K562 (cell line): ENCODE data around the gene SZT2. TPM values are rescaled to one million over a fixed set of nuclear protein-coding genes. Genes with fewer than 3 reads are reported as not detected.

Experiments used
- CBFA2T3 ChIP-seq: fragments of 450-650 bp; IDR thresholded peaks from 2 replicates; pipeline ENCODE4 v1.6.1; 2017
- DPF2 ChIP-seq: fragments of 450-650 bp; IDR thresholded peaks from 2 replicates; pipeline ENCODE4 v1.6.1; 2016
- HDAC1 ChIP-seq, 2 experiments: fragments of 450-650 bp; IDR thresholded peaks; 2 replicates each; pipeline ENCODE4 v1.6.1; 2016 to 2017; ENCODE audit warnings: inconsistent platforms in 1 of 2, mild to moderate bottlenecking in 1 of 2, moderate library complexity in 1 of 2
- KAT8 ChIP-seq: fragments of 450-650 bp; IDR thresholded peaks from 2 replicates; pipeline ENCODE4 v1.6.1; 2016; ENCODE audit warnings: low read depth, mild to moderate bottlenecking
- NCOA4 ChIP-seq: fragments of 450-650 bp; IDR thresholded peaks from 2 replicates; pipeline ENCODE4 v1.6.1; 2018; ENCODE audit warnings: mild to moderate bottlenecking; ENCODE audit not compliant: partially characterized antibody
- NCOR1 ChIP-seq: fragments of 450-650 bp; IDR thresholded peaks from 2 replicates; pipeline ENCODE4 v1.6.1; 2016; ENCODE audit warnings: mild to moderate bottlenecking, moderate library complexity
- PHF8 ChIP-seq: fragments of 200-600 bp; sonication (generic); IDR thresholded peaks from 2 replicates; pipeline ENCODE4 v1.6.1; 2012; ENCODE audit warnings: mixed run types, mild to moderate bottlenecking, inconsistent platforms, low read length, moderate library complexity, borderline replicate concordance
- RBM34 ChIP-seq: fragments of 200-400 bp; formaldehyde crosslinking; IDR thresholded peaks from 2 replicates; pipeline ENCODE4 v1.6.1; 2018; ENCODE audit warnings: low read length, borderline replicate concordance; ENCODE audit not compliant: insufficient read depth
- SMAD2 ChIP-seq: fragments of 150-350 bp; IDR thresholded peaks from 2 replicates; pipeline ENCODE4 v1.6.1; 2014; ENCODE audit warnings: low read depth, mild to moderate bottlenecking, low read length
- TAL1 ChIP-seq: fragments of 450-650 bp; IDR thresholded peaks from 2 replicates; pipeline ENCODE4 v1.6.1; 2016; ENCODE audit warnings: mild to moderate bottlenecking
- TCF3 ChIP-seq: sonication (generic); formaldehyde crosslinking; IDR thresholded peaks from 2 replicates; pipeline ENCODE4 v1.4.0; 2020; ENCODE audit warnings: mild to moderate bottlenecking, missing genetic modification reagents
- TRIM24 ChIP-seq, 2 experiments: fragments of 450-650 bp; IDR thresholded peaks; 2 replicates each; pipeline ENCODE4 v1.6.1; 2016
- ZNF347 ChIP-seq: fragments of 450-650 bp; formaldehyde crosslinking; IDR thresholded peaks from 2 replicates; pipeline ENCODE4 v1.4.0; 2020; ENCODE audit warnings: low read depth, mild to moderate bottlenecking, moderate library complexity
- polyA plus RNA-seq, 8 experiments: library from polyadenylated mRNA; depleted of rRNA in 4 of 8; stranded (reverse) in 5 of 8; unstranded in 3 of 8; fragments of >200 nt; fragmentation: Nextera tagmentation in 2 of 8; fragmentation: Illumina TruSeq in 1 of 8; extraction: Ambion mirVana in 2 of 8; extraction: Trizol in 1 of 8; gene quantifications; 2 replicates each; pipeline versions ENCODE4 v1.2.1 to v1.2.3, GENCODE V29; 2011 to 2014; ENCODE audit warnings: inconsistent platforms in 1 of 8, missing spikeins in 1 of 8
- total RNA-seq, 7 experiments: library from RNA; depleted of rRNA in 6 of 7; stranded (reverse); fragments of >200 nt in 6 of 7; fragmentation: Illumina TruSeq in 2 of 7; extraction: Trizol in 2 of 7; gene quantifications; 2 replicates each; pipeline versions ENCODE4 v1.2.1 to v1.2.3, GENCODE V29; 2011 to 2021; ENCODE audit warnings: low replicate concordance in 1 of 7
- TF ChIP-seq, protein P1 (sequence below), 2 experiments: fragments of 450-650 bp; IDR thresholded peaks; 2 replicates each; pipeline ENCODE4 v1.6.1; 2018; ENCODE audit warnings: mild to moderate bottlenecking in 2 of 2, low read depth in 1 of 2; ENCODE audit not compliant: partially characterized antibody in 2 of 2
- TF ChIP-seq, protein P2 (sequence below): fragments of 250-450 bp; sonication (Bioruptor Pico); IDR thresholded peaks from 2 replicates; pipeline ENCODE4 v1.4.0; 2020; ENCODE audit warnings: mild to moderate bottlenecking, moderate library complexity, borderline replicate concordance

The SZT2 gene
- total and polyA plus RNA-seq, 9 of the 15 experiments (the other 6 are each of a cell fraction or from before 2014, with no cell fraction given): 0.88 to 31.0 (median 12.8) TPM

DNA sequence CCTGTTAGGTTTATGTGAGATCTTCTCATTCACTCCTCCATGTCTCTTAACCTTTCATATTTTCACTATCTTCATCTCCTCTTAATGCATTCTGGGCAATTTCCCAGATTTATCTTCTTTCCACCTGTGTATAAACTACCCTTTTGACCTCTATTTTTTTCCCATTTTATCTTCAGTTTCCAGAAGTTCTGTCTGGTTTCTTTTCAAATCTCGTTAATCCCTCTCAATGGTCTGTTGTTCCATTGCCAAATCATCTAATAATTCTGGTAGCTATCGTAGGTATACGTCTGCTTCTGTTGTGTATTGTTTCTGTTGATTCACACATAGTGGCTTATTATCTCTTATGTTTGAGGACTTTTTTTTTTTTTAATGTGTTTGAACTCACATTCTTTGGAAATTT, 89.7 kb downstream of the SZT2 start (continued):
- TF ChIP-seq TRIM24 (IDR thresholded peaks at IDR 0.05): 0 out of 4 replicates have a peak, but pooled peaks of 1 of the 2 experiments have one; percentile 29
- TF ChIP-seq CBFA2T3: peak; percentile 79
- TF ChIP-seq HDAC1 (IDR thresholded peaks at IDR 0.05): peak in 1 of 2 experiments; percentile 46; a peak in 1 of 4 replicates
- TF ChIP-seq RBM34: no peak
- peak; percentile 45 for TF ChIP-seq NCOR1
- no peak for TF ChIP-seq KAT8
- TF ChIP-seq, protein P1, sequence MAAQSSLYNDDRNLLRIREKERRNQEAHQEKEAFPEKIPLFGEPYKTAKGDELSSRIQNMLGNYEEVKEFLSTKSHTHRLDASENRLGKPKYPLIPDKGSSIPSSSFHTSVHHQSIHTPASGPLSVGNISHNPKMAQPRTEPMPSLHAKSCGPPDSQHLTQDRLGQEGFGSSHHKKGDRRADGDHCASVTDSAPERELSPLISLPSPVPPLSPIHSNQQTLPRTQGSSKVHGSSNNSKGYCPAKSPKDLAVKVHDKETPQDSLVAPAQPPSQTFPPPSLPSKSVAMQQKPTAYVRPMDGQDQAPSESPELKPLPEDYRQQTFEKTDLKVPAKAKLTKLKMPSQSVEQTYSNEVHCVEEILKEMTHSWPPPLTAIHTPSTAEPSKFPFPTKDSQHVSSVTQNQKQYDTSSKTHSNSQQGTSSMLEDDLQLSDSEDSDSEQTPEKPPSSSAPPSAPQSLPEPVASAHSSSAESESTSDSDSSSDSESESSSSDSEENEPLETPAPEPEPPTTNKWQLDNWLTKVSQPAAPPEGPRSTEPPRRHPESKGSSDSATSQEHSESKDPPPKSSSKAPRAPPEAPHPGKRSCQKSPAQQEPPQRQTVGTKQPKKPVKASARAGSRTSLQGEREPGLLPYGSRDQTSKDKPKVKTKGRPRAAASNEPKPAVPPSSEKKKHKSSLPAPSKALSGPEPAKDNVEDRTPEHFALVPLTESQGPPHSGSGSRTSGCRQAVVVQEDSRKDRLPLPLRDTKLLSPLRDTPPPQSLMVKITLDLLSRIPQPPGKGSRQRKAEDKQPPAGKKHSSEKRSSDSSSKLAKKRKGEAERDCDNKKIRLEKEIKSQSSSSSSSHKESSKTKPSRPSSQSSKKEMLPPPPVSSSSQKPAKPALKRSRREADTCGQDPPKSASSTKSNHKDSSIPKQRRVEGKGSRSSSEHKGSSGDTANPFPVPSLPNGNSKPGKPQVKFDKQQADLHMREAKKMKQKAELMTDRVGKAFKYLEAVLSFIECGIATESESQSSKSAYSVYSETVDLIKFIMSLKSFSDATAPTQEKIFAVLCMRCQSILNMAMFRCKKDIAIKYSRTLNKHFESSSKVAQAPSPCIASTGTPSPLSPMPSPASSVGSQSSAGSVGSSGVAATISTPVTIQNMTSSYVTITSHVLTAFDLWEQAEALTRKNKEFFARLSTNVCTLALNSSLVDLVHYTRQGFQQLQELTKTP (IDR thresholded peaks at IDR 0.05; ENCODE audit: low read depth in 1 of 2, partially characterized antibody in 2 of 2): peak in 1 of 2 experiments; percentile 53
- peak; percentile 55 for TF ChIP-seq TCF3
- no peak for TF ChIP-seq ZNF347 (CRISPR knock-in tag)
- TF ChIP-seq DPF2: no peak; the same call in 1 of the 2 replicates
- no peak for TF ChIP-seq SMAD2
- TF ChIP-seq TAL1: peak; percentile 73
- TF ChIP-seq, protein P2, sequence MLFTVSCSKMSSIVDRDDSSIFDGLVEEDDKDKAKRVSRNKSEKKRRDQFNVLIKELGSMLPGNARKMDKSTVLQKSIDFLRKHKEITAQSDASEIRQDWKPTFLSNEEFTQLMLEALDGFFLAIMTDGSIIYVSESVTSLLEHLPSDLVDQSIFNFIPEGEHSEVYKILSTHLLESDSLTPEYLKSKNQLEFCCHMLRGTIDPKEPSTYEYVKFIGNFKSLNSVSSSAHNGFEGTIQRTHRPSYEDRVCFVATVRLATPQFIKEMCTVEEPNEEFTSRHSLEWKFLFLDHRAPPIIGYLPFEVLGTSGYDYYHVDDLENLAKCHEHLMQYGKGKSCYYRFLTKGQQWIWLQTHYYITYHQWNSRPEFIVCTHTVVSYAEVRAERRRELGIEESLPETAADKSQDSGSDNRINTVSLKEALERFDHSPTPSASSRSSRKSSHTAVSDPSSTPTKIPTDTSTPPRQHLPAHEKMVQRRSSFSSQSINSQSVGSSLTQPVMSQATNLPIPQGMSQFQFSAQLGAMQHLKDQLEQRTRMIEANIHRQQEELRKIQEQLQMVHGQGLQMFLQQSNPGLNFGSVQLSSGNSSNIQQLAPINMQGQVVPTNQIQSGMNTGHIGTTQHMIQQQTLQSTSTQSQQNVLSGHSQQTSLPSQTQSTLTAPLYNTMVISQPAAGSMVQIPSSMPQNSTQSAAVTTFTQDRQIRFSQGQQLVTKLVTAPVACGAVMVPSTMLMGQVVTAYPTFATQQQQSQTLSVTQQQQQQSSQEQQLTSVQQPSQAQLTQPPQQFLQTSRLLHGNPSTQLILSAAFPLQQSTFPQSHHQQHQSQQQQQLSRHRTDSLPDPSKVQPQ: no peak
- TF ChIP-seq NCOA4: no peak
- no peak for TF ChIP-seq PHF8
